HepG2 (cell line): ENCODE data around the gene NHERF2. TPM values are rescaled to one million over a fixed set of nuclear protein-coding genes. Genes with fewer than 3 reads are reported as not detected.

Experiments
- CEBPB ChIP-seq: IDR thresholded peaks from 2 replicates; pipeline ENCODE4 v1.6.1; 2011; ENCODE audit warnings: low read depth, low read length, improper control_type of control experiment, borderline replicate concordance
- MYNN ChIP-seq: sonication (generic); formaldehyde crosslinking; IDR thresholded peaks from 2 replicates; pipeline ENCODE4 v1.4.0; 2020; ENCODE audit warnings: mild to moderate bottlenecking, low read depth, missing genetic modification reagents
- POLR2A ChIP-seq, 2 experiments: IDR thresholded peaks; 2 replicates each; pipeline ENCODE4 v1.6.1; 2011; ENCODE audit warnings: low read depth in 2 of 2, low read length in 2 of 2, mild to moderate bottlenecking in 1 of 2, moderate library complexity in 1 of 2; ENCODE audit not compliant: insufficient read depth in 1 of 2
- RORA ChIP-seq: sonication (generic); formaldehyde crosslinking; IDR thresholded peaks from 2 replicates; pipeline ENCODE4 v1.5.0; 2020; ENCODE audit warnings: mild to moderate bottlenecking, missing genetic modification reagents, moderate library complexity
- SAFB2 ChIP-seq: sonication (generic); formaldehyde crosslinking; IDR thresholded peaks from 2 replicates; pipeline ENCODE4 v1.5.1; 2020; ENCODE audit warnings: missing genetic modification reagents, low read depth, mild to moderate bottlenecking, borderline replicate concordance
- SIN3B ChIP-seq: fragments of 150-350 bp; IDR thresholded peaks from 2 replicates; pipeline ENCODE4 v1.6.1; 2014; ENCODE audit warnings: low read length
- ZFP82 ChIP-seq: sonication (generic); formaldehyde crosslinking; IDR thresholded peaks from 2 replicates; pipeline ENCODE4 v1.5.1; 2020; ENCODE audit warnings: mild to moderate bottlenecking, missing genetic modification reagents, borderline replicate concordance
- ZNF484 ChIP-seq: sonication (generic); formaldehyde crosslinking; IDR thresholded peaks from 2 replicates; pipeline ENCODE4 v1.5.1; 2020; ENCODE audit warnings: mild to moderate bottlenecking, low read depth, missing genetic modification reagents, borderline replicate concordance
- ZNF703 ChIP-seq: sonication (generic); formaldehyde crosslinking; IDR thresholded peaks from 2 replicates; pipeline ENCODE4 v1.5.1; 2020; ENCODE audit warnings: missing genetic modification reagents, mild to moderate bottlenecking, moderate library complexity, borderline replicate concordance
- ZNF792 ChIP-seq: IDR thresholded peaks from 2 replicates; pipeline ENCODE4 v1.6.1; 2016
- ZSCAN31 ChIP-seq: sonication (generic); formaldehyde crosslinking; IDR thresholded peaks from 2 replicates; pipeline ENCODE4 v1.5.0; 2020; ENCODE audit warnings: low read depth, mild to moderate bottlenecking, missing genetic modification reagents
- polyA plus RNA-seq, 8 experiments: library from polyadenylated mRNA; depleted of rRNA in 3 of 8; stranded (reverse) in 7 of 8; unstranded in 1 of 8; fragments of >200 nt; fragmentation: Illumina TruSeq in 4 of 8; extraction: Trizol in 4 of 8; gene quantifications; 2 replicates each; pipeline versions ENCODE4 v1.2.1 to v1.2.3, GENCODE V29; 2011 to 2016; ENCODE audit warnings: low read depth in 4 of 8, missing spikeins in 1 of 8, mixed read lengths in 1 of 8; ENCODE audit not compliant: insufficient read depth in 1 of 8
- total RNA-seq, 5 experiments: library from RNA; depleted of rRNA; stranded (reverse); fragments of >200 nt; fragmentation: Illumina TruSeq; extraction: Trizol; gene quantifications; 2 replicates each; pipeline ENCODE4 v1.2.3, GENCODE V29; 2016; ENCODE audit warnings: low read depth in 1 of 5
- TF ChIP-seq, protein P1 (sequence below): sonication (generic); formaldehyde crosslinking; IDR thresholded peaks from 2 replicates; pipeline ENCODE4 v1.4.0; 2020; ENCODE audit warnings: low read depth, missing genetic modification reagents
- TF ChIP-seq, protein P2 (sequence below): sonication (generic); formaldehyde crosslinking; IDR thresholded peaks from 2 replicates; pipeline ENCODE4 v1.4.0; 2020; ENCODE audit warnings: mild to moderate bottlenecking, missing genetic modification reagents
- TF ChIP-seq, protein P3 (sequence below): sonication (generic); formaldehyde crosslinking; IDR thresholded peaks from 2 replicates; pipeline ENCODE4 v1.5.0; 2020; ENCODE audit warnings: mild to moderate bottlenecking, missing genetic modification reagents, moderate library complexity
- TF ChIP-seq, protein P4 (sequence below): sonication (generic); formaldehyde crosslinking; IDR thresholded peaks from 2 replicates; pipeline ENCODE4 v1.4.0; 2020; ENCODE audit warnings: missing genetic modification reagents; ENCODE audit errors: not compliant biosample characterization
- TF ChIP-seq, protein P5 (sequence below): IDR thresholded peaks from 2 replicates; pipeline ENCODE4 v1.6.1; 2018; ENCODE audit warnings: missing genetic modification reagents
- TF ChIP-seq, protein P6 (sequence below): IDR thresholded peaks from 2 replicates; pipeline ENCODE4 v1.6.1; 2016; ENCODE audit warnings: mild to moderate bottlenecking, missing biosample characterization, missing genetic modification reagents

The NHERF2 gene
- total and polyA plus RNA-seq, 2 of the 13 experiments (the other 11 are each of a cell fraction or from before 2014, with no cell fraction given), result 23.7 to 39.3 TPM

DNA sequence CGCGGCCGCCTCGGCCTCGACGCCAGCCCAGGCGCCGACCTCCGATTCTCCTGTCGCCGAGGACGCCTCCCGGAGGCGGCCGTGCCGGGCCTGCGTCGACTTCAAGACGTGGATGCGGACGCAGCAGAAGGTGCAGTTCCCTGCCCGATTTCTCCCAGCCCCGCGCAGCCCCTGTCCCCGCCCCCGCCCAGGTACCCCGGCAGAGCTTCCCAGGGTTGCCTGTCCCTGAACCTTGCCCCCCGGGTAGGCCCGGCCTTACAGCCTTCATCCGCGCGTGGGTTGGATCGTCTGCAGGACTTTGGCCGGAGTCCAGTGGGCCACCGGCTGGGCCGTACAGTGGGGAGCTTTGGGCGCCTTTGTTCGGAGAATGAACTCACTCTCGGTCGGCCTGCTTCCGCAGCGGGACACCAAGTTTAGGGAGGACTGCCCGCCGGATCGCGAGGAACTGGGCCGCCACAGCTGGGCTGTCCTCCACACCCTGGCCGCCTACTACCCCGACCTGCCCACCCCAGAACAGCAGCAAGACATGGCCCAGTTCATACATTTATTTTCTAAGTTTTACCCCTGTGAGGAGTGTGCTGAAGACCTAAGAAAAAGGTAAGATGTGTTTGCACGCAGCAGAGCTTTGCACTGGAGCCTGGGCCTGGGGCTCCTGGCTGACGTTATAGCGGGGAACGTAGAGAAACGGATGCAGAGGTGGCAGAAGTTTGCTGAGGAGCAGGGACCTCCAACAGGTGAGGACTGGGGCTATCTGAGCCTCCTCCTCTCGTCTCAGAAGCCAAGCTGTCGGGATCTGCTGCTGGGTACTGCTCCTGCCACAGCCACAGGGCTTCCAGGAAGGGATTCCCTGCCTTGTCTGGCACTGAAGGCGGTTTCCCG, 42.1 kb upstream of the NHERF2 start (continued):
- TF ChIP-seq, protein P1, sequence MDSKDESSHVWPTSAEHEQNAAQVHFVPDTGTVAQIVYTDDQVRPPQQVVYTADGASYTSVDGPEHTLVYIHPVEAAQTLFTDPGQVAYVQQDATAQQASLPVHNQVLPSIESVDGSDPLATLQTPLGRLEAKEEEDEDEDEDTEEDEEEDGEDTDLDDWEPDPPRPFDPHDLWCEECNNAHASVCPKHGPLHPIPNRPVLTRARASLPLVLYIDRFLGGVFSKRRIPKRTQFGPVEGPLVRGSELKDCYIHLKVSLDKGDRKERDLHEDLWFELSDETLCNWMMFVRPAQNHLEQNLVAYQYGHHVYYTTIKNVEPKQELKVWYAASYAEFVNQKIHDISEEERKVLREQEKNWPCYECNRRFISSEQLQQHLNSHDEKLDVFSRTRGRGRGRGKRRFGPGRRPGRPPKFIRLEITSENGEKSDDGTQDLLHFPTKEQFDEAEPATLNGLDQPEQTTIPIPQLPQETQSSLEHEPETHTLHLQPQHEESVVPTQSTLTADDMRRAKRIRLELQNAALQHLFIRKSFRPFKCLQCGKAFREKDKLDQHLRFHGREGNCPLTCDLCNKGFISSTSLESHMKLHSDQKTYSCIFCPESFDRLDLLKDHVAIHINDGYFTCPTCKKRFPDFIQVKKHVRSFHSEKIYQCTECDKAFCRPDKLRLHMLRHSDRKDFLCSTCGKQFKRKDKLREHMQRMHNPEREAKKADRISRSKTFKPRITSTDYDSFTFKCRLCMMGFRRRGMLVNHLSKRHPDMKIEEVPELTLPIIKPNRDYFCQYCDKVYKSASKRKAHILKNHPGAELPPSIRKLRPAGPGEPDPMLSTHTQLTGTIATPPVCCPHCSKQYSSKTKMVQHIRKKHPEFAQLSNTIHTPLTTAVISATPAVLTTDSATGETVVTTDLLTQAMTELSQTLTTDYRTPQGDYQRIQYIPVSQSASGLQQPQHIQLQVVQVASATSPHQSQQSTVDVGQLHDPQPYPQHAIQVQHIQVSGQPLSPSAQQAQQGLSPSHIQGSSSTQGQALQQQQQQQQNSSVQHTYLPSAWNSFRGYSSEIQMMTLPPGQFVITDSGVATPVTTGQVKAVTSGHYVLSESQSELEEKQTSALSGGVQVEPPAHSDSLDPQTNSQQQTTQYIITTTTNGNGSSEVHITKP (CRISPR knock-in tag), result no peak
- TF ChIP-seq POLR2A (IDR thresholded peaks at IDR 0.05; ENCODE audit: insufficient read depth in 1 of 2, low read depth in 2 of 2, low read length in 2 of 2), result peak in 1 of 2 experiments; percentile 5; a peak in 3 of 4 replicates
- TF ChIP-seq SAFB2 (CRISPR knock-in tag), result no peak
- no peak for TF ChIP-seq MYNN (CRISPR knock-in tag)
- no peak for TF ChIP-seq ZNF703 (CRISPR knock-in tag)
- TF ChIP-seq CEBPB, result no peak
- TF ChIP-seq, protein P2, sequence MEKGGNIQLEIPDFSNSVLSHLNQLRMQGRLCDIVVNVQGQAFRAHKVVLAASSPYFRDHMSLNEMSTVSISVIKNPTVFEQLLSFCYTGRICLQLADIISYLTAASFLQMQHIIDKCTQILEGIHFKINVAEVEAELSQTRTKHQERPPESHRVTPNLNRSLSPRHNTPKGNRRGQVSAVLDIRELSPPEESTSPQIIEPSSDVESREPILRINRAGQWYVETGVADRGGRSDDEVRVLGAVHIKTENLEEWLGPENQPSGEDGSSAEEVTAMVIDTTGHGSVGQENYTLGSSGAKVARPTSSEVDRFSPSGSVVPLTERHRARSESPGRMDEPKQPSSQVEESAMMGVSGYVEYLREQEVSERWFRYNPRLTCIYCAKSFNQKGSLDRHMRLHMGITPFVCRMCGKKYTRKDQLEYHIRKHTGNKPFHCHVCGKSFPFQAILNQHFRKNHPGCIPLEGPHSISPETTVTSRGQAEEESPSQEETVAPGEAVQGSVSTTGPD (CRISPR knock-in tag), result no peak
- TF ChIP-seq, protein P3, sequence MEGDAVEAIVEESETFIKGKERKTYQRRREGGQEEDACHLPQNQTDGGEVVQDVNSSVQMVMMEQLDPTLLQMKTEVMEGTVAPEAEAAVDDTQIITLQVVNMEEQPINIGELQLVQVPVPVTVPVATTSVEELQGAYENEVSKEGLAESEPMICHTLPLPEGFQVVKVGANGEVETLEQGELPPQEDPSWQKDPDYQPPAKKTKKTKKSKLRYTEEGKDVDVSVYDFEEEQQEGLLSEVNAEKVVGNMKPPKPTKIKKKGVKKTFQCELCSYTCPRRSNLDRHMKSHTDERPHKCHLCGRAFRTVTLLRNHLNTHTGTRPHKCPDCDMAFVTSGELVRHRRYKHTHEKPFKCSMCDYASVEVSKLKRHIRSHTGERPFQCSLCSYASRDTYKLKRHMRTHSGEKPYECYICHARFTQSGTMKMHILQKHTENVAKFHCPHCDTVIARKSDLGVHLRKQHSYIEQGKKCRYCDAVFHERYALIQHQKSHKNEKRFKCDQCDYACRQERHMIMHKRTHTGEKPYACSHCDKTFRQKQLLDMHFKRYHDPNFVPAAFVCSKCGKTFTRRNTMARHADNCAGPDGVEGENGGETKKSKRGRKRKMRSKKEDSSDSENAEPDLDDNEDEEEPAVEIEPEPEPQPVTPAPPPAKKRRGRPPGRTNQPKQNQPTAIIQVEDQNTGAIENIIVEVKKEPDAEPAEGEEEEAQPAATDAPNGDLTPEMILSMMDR, result no peak
- TF ChIP-seq ZNF484 (CRISPR knock-in tag), result no peak
- no peak for TF ChIP-seq ZNF792 (CRISPR knock-in tag)
- TF ChIP-seq, protein P4, sequence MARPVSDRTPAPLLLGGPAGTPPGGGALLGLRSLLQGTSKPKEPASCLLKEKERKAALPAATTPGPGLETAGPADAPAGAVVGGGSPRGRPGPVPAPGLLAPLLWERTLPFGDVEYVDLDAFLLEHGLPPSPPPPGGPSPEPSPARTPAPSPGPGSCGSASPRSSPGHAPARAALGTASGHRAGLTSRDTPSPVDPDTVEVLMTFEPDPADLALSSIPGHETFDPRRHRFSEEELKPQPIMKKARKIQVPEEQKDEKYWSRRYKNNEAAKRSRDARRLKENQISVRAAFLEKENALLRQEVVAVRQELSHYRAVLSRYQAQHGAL, result no peak
- TF ChIP-seq ZFP82 (CRISPR knock-in tag), result no peak
- 0 out of 2 replicates have a peak, but pooled peaks have one; percentile 20 for TF ChIP-seq RORA (CRISPR knock-in tag)
- TF ChIP-seq, protein P5, sequence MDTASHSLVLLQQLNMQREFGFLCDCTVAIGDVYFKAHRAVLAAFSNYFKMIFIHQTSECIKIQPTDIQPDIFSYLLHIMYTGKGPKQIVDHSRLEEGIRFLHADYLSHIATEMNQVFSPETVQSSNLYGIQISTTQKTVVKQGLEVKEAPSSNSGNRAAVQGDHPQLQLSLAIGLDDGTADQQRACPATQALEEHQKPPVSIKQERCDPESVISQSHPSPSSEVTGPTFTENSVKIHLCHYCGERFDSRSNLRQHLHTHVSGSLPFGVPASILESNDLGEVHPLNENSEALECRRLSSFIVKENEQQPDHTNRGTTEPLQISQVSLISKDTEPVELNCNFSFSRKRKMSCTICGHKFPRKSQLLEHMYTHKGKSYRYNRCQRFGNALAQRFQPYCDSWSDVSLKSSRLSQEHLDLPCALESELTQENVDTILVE (CRISPR knock-in tag), result no peak
- TF ChIP-seq SIN3B, result no peak
- TF ChIP-seq ZSCAN31 (CRISPR knock-in tag), result no peak
- TF ChIP-seq, protein P6, sequence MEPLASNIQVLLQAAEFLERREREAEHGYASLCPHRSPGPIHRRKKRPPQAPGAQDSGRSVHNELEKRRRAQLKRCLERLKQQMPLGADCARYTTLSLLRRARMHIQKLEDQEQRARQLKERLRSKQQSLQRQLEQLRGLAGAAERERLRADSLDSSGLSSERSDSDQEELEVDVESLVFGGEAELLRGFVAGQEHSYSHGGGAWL, result no peak
